ENCODE measurements around the gene NDUFA5. TPM values are rescaled to one million over a fixed set of nuclear protein-coding genes. Genes with fewer than 3 reads are reported as not detected.

The NDUFA5 gene
- total RNA-seq, 4 donors from 2014 or later: 29.9 to 78.3 (median 56.8) TPM

DNA sequence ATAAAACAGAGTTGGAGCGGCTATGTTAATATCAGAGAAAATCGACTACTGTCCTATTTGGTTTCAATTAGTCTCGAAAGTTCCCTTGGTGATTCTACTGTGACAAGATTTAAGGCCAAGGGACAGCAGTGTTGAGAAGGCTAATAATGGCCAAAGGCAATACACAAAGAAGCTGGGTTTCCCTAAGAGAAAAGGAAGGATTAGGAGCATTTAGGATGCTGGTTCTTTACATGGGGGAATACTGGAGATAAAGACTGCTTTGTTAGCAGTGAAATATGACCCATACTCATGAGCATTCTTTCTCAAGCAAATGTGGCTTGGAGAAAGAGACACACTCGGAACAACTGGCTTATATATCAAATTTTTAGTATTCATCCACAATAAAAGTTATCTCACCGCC is 55.4 kb downstream of the NDUFA5 start:
- TF ChIP-seq EP300 (IDR thresholded peaks at IDR 0.05; ENCODE audit: low read depth): no peak
- Histone ChIP-seq H3K4me1 (no peaks in the 10 kb centered on the region), H3K27me3 (no peaks in the 10 kb centered on the region), H3K9me3 (no peaks in the 10 kb centered on the region), H3K27ac (no peak overlapping the region), H3K4me3 (no peak overlapping the region), H3K36me3 (no peaks in the 10 kb centered on the region)
- DNase-seq: no peak
- WGBS, 2 donors (ENCODE audit: low coverage in 1 of 2): 82 to 93% methylated on average over 5 of the region's 5 CpGs
- in situ Hi-C loops (cut with MboI; ENCODE audit: low pct_ligation_motif_present in 1 of 4, low pct_unique_long_range_greater_than_20kb in 1 of 4, low sequenced_read_pairs in 3 of 4): no loop called here
- intact Hi-C loops (cut with DNase I; ENCODE audit: low total_unique reads): no loop called here

DNA sequence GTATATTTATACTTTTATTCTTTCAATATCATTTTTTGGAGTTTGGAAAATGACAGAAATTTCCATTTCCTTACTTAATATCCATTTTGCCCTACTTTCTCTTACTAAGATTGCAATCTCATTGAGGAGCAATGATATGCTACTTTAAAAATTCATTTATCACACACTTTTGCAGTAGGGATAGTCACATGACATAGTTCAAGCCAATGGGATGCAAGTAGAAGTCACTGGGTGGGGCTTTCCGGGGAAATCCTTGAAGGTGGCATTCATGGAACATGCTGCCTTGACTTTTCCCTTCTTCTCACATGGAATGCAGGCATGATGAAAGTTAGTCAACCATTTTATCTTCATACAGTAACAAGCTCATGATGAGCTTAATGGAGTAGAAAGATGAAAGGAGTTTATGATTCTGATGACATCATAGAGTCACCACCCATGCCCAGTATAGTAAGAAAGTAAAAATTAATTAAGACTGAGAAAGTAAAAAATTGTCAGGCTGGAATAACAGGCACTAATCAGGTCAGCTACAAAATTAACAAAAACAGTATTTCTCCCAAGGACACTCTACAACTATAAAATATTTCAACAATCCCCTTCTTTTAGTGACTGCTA is 56.6 kb downstream of the NDUFA5 start:
- 76 to 88% methylated on average over 1 of the region's 1 CpG for WGBS, 2 donors (ENCODE audit: low coverage in 1 of 2)
- intact Hi-C loops (cut with DNase I; ENCODE audit: low total_unique reads) (no loop called here), in situ Hi-C loops (cut with MboI; ENCODE audit: low pct_ligation_motif_present in 1 of 4, low pct_unique_long_range_greater_than_20kb in 1 of 4, low sequenced_read_pairs in 3 of 4) (no loop called here)
- Histone ChIP-seq H3K4me3 (no peak overlapping the region), H3K9me3 (no peaks in the 10 kb centered on the region), H3K4me1 (no peaks in the 10 kb centered on the region), H3K27ac (no peak overlapping the region), H3K27me3 (no peaks in the 10 kb centered on the region), H3K36me3 (no peaks in the 10 kb centered on the region)
- no peak for DNase-seq
- no peak for TF ChIP-seq POLR2A (IDR thresholded peaks at IDR 0.05)
- TF ChIP-seq, protein P1, sequence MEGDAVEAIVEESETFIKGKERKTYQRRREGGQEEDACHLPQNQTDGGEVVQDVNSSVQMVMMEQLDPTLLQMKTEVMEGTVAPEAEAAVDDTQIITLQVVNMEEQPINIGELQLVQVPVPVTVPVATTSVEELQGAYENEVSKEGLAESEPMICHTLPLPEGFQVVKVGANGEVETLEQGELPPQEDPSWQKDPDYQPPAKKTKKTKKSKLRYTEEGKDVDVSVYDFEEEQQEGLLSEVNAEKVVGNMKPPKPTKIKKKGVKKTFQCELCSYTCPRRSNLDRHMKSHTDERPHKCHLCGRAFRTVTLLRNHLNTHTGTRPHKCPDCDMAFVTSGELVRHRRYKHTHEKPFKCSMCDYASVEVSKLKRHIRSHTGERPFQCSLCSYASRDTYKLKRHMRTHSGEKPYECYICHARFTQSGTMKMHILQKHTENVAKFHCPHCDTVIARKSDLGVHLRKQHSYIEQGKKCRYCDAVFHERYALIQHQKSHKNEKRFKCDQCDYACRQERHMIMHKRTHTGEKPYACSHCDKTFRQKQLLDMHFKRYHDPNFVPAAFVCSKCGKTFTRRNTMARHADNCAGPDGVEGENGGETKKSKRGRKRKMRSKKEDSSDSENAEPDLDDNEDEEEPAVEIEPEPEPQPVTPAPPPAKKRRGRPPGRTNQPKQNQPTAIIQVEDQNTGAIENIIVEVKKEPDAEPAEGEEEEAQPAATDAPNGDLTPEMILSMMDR (IDR thresholded peaks at IDR 0.05): no peak
- no peak for TF ChIP-seq POLR2AphosphoS5 (IDR thresholded peaks at IDR 0.05)
- no peak for TF ChIP-seq EP300 (IDR thresholded peaks at IDR 0.05; ENCODE audit: low read depth)

DNA sequence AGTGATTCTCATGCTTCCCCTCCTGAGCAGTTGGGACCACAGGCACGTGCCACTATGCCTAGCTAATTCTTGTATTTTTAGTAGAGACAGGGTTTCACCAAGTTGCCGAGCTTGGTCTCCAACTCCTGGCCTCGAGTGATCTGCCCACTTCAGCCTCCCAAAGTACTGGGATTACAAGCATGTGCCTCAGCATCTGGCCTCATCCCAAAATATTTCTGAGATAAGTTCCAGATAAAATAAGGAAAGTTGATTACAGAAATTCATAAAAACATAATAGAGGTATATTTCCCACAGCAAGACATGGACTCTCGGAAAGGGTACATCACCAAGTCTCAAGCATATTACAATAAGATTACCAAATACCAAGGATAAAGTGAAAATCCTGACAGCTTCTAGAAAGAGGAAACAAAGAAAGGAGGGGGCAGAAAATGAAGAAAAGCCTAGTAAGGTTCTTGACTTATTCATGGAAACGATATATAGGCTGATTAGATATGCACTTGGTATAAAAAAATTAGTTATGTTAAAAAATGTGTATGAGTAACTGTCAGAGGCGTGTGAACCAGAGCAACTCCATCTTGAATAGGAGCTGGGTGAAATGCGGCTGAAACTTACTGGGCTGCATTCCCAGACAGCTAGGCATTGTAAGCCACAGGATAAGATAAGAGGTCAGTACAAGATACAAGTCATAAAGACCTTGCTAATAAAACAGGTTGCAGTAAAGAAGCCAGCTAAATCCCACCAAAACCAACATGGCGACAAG is 58.2 kb downstream of the NDUFA5 start:
- DNase-seq: no peak
- TF ChIP-seq, protein P1 (IDR thresholded peaks at IDR 0.05): no peak
- TF ChIP-seq POLR2A (IDR thresholded peaks at IDR 0.05): no peak
- no peak for TF ChIP-seq POLR2AphosphoS5 (IDR thresholded peaks at IDR 0.05)
- no peak for TF ChIP-seq EP300 (IDR thresholded peaks at IDR 0.05; ENCODE audit: low read depth)
- H3K27me3 ChIP-seq: no peaks in the 10 kb centered on the region
- no peaks in the 10 kb centered on the region for H3K9me3 ChIP-seq
- intact Hi-C loops (cut with DNase I; ENCODE audit: low total_unique reads) (no loop called here), in situ Hi-C loops (cut with MboI; ENCODE audit: low pct_ligation_motif_present in 1 of 4, low pct_unique_long_range_greater_than_20kb in 1 of 4, low sequenced_read_pairs in 3 of 4) (loop anchor here in 1 of 4 donors (10.0 kb wide), 1 partner anchor 365 kb away; no protein-coding TSS in a partner anchor)
- WGBS, 2 donors (ENCODE audit: low coverage in 1 of 2): 70 to 74% methylated on average over 7 to 8 of the region's 8 CpGs
- no peak overlapping the region for H3K27ac ChIP-seq
- peaks cover 0 to 1% (median 0%) of the 10 kb centered on the region in 4 donors for H3K4me1 ChIP-seq
- H3K4me3 ChIP-seq: no peak overlapping the region
- H3K36me3 ChIP-seq: no peaks in the 10 kb centered on the region

DNA sequence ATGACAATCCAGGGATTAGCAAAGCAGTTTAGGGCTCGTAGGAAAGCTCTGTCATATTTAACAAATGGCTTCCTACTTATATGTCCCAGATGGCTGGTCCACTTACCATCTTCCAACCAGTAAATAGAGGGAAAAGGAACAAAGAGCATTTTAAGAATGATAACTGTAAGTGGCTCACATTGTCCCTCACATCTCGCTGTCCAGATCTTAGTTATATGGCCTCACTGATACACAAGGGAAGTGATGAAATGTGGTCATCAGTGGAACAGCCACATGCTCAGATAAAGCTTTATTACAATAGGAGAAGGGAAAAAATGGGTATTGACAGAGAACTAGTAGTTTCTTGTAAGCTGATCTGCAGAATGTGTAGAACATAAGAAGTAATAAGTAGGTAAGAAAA is 59.0 kb downstream of the NDUFA5 start:
- TF ChIP-seq POLR2A (IDR thresholded peaks at IDR 0.05): no peak
- TF ChIP-seq EP300 (IDR thresholded peaks at IDR 0.05; ENCODE audit: low read depth): no peak
- no peak for TF ChIP-seq POLR2AphosphoS5 (IDR thresholded peaks at IDR 0.05)
- TF ChIP-seq, protein P1 (IDR thresholded peaks at IDR 0.05): no peak
- H3K27ac ChIP-seq: no peak overlapping the region
- H3K9me3 ChIP-seq: no peaks in the 10 kb centered on the region
- no peak for DNase-seq
- no peak overlapping the region for H3K4me3 ChIP-seq
- in situ Hi-C loops (cut with MboI; ENCODE audit: low pct_ligation_motif_present in 1 of 4, low pct_unique_long_range_greater_than_20kb in 1 of 4, low sequenced_read_pairs in 3 of 4): loop anchor here in 1 of 4 donors (10.0 kb wide), 1 partner anchor 366 kb away; no protein-coding TSS in a partner anchor
- H3K36me3 ChIP-seq: no peaks in the 10 kb centered on the region
- 55% methylated on average over 2 of the region's 2 CpGs for WGBS, 2 donors (ENCODE audit: low coverage in 1 of 2)
- H3K27me3 ChIP-seq: no peaks in the 10 kb centered on the region
- intact Hi-C loops (cut with DNase I; ENCODE audit: low total_unique reads): no loop called here
- peaks cover 0 to 6% (median 2%) of the 10 kb centered on the region in 4 donors for H3K4me1 ChIP-seq
